HepG2 (cell line): ENCODE data around the gene METTL23. TPM values are rescaled to one million over a fixed set of nuclear protein-coding genes. Genes with fewer than 3 reads are reported as not detected.

ENCODE experiments used
- CAMTA2 ChIP-seq: sonication (generic); formaldehyde crosslinking; IDR thresholded peaks from 2 replicates; pipeline ENCODE4 v1.4.0; 2020; ENCODE audit warnings: mild to moderate bottlenecking, missing genetic modification reagents, borderline replicate concordance
- DZIP1 ChIP-seq: sonication (generic); formaldehyde crosslinking; IDR thresholded peaks from 2 replicates; pipeline ENCODE4 v1.5.0; 2020; ENCODE audit warnings: mild to moderate bottlenecking, missing genetic modification reagents
- EED ChIP-seq: sonication (generic); formaldehyde crosslinking; IDR thresholded peaks from 2 replicates; pipeline ENCODE4 v1.5.0; 2020; ENCODE audit warnings: mild to moderate bottlenecking, missing genetic modification reagents
- KLF6 ChIP-seq: IDR thresholded peaks from 2 replicates; pipeline ENCODE4 v1.8.0; 2016; ENCODE audit warnings: missing biosample characterization, missing genetic modification reagents
- MAX ChIP-seq: IDR thresholded peaks from 2 replicates; pipeline ENCODE4 v1.6.1; 2012; ENCODE audit warnings: inconsistent platforms
- MIER3 ChIP-seq: IDR thresholded peaks from 2 replicates; pipeline ENCODE4 v1.6.1; 2016; ENCODE audit warnings: missing compliant biosample characterization, borderline replicate concordance
- MLX ChIP-seq: IDR thresholded peaks from 2 replicates; pipeline ENCODE4 v1.6.1; 2016
- NFYC ChIP-seq: IDR thresholded peaks from 2 replicates; pipeline ENCODE4 v1.6.1; 2016; ENCODE audit warnings: missing genetic modification reagents, missing compliant biosample characterization
- PHF8 ChIP-seq: sonication (generic); formaldehyde crosslinking; IDR thresholded peaks from 2 replicates; pipeline ENCODE4 v1.5.0; 2020; ENCODE audit warnings: missing genetic modification reagents
- RAD21 ChIP-seq: fragments of 450-650 bp; formaldehyde crosslinking; IDR thresholded peaks from 2 replicates; pipeline ENCODE4 v1.5.0; 2020; ENCODE audit warnings: mild to moderate bottlenecking
- TAF1 ChIP-seq: sonication (generic); formaldehyde crosslinking; IDR thresholded peaks from 2 replicates; pipeline ENCODE4 v1.4.0; 2020; ENCODE audit warnings: missing genetic modification reagents
- USF2 ChIP-seq, 2 experiments: sonication (generic) in 1 of 2; formaldehyde crosslinking in 1 of 2; IDR thresholded peaks; 2 replicates each; pipeline versions ENCODE4 v1.5.1 to v1.6.1; 2011 to 2020; ENCODE audit warnings: borderline replicate concordance in 1 of 2, low read depth in 1 of 2, low read length in 1 of 2, mild to moderate bottlenecking in 1 of 2, missing genetic modification reagents in 1 of 2, moderate library complexity in 1 of 2
- ZBTB26 ChIP-seq: IDR thresholded peaks from 2 replicates; pipeline ENCODE4 v1.6.1; 2016; ENCODE audit warnings: missing compliant biosample characterization, missing genetic modification reagents, borderline replicate concordance
- ZBTB43 ChIP-seq: sonication (generic); formaldehyde crosslinking; conservative IDR thresholded peaks from 2 replicates; pipeline ENCODE4 v1.4.0; 2020; ENCODE audit warnings: missing genetic modification reagents
- ZNF331 ChIP-seq: sonication (generic); formaldehyde crosslinking; IDR thresholded peaks from 2 replicates; pipeline ENCODE4 v1.4.0; 2020; ENCODE audit warnings: missing genetic modification reagents
- ZNF570 ChIP-seq: sonication (generic); formaldehyde crosslinking; IDR thresholded peaks from 2 replicates; pipeline ENCODE4 v1.4.0; 2020; ENCODE audit warnings: mild to moderate bottlenecking, missing genetic modification reagents, borderline replicate concordance
- ZNF614 ChIP-seq: IDR thresholded peaks from 2 replicates; pipeline ENCODE4 v1.6.1; 2018; ENCODE audit warnings: missing biosample characterization, missing genetic modification reagents, inconsistent platforms, borderline replicate concordance
- ZNF710 ChIP-seq: sonication (generic); formaldehyde crosslinking; IDR thresholded peaks from 2 replicates; pipeline ENCODE4 v1.5.0; 2020; ENCODE audit warnings: mild to moderate bottlenecking, missing genetic modification reagents, borderline replicate concordance
- polyA plus RNA-seq, 8 experiments: library from polyadenylated mRNA; depleted of rRNA in 3 of 8; stranded (reverse) in 7 of 8; unstranded in 1 of 8; fragments of >200 nt; fragmentation: Illumina TruSeq in 4 of 8; extraction: Trizol in 4 of 8; gene quantifications; 2 replicates each; pipeline versions ENCODE4 v1.2.1 to v1.2.3, GENCODE V29; 2011 to 2016; ENCODE audit warnings: low read depth in 4 of 8, missing spikeins in 1 of 8, mixed read lengths in 1 of 8; ENCODE audit not compliant: insufficient read depth in 1 of 8
- total RNA-seq, 5 experiments: library from RNA; depleted of rRNA; stranded (reverse); fragments of >200 nt; fragmentation: Illumina TruSeq; extraction: Trizol; gene quantifications; 2 replicates each; pipeline ENCODE4 v1.2.3, GENCODE V29; 2016; ENCODE audit warnings: low read depth in 1 of 5

The METTL23 gene
- total and polyA plus RNA-seq, 2 of the 13 experiments (the other 11 are each of a cell fraction or from before 2014, with no cell fraction given) = 39.9 to 104 TPM

GRCh38 chr17:76726231-76726775 is 336 bp upstream of the METTL23 start, which contains the start of gene JMJD6 (continued):
- peak; percentile 53 for TF ChIP-seq DZIP1 (CRISPR knock-in tag)
- TF ChIP-seq PHF8 (CRISPR knock-in tag) = peak; percentile 93
- peak; percentile 81 for TF ChIP-seq ZNF710 (CRISPR knock-in tag)
- peak; percentile 77 for TF ChIP-seq CAMTA2 (CRISPR knock-in tag)
- 0 out of 2 replicates have a peak, but pooled peaks have one; percentile 21 for TF ChIP-seq ZBTB43 (CRISPR knock-in tag)
- peak; percentile 90 for TF ChIP-seq NFYC
- TF ChIP-seq TAF1 (CRISPR knock-in tag) = peak; percentile 89; the same call in 1 of the 2 replicates
- 0 out of 2 replicates have a peak, but pooled peaks have one; percentile 2 for TF ChIP-seq ZNF614 (CRISPR knock-in tag)
- no peak for TF ChIP-seq ZNF570
- TF ChIP-seq KLF6 (CRISPR knock-in tag) = peak; percentile 91
- peak; percentile 12; the same call in 1 of the 2 replicates for TF ChIP-seq RAD21 (CRISPR knock-in tag)
- TF ChIP-seq ZBTB26 (CRISPR knock-in tag) = 0 out of 2 replicates have a peak, but pooled peaks have one; percentile 47
- 0 out of 2 replicates have a peak, but pooled peaks have one; percentile 9 for TF ChIP-seq MLX (CRISPR knock-in tag)
- no peak for TF ChIP-seq USF2 (IDR thresholded peaks at IDR 0.05; ENCODE audit: low read depth, low read length)
- TF ChIP-seq USF2 (CRISPR knock-in tag; IDR thresholded peaks at IDR 0.05; ENCODE audit: borderline replicate concordance) = peak; percentile 46; the same call in 1 of the 2 replicates
- TF ChIP-seq MAX = peak; percentile 57
- TF ChIP-seq EED (CRISPR knock-in tag) = peak; percentile 94
- peak; percentile 63 for TF ChIP-seq ZNF331
- 0 out of 2 replicates have a peak, but pooled peaks have one; percentile 10 for TF ChIP-seq MIER3
